Vagina (tissue), 2 donors: Measurements from ENCODE around the gene IDUA.

Source experiments
- CTCF ChIP-seq, 3 experiments: fragments of 450-650 bp in 2 of 3; fragments of 200-600 bp in 1 of 3; sonication (generic) in 1 of 3; IDR thresholded peaks; one replicate each; pipeline ENCODE4 v1.5.1; 2017 to 2019; ENCODE audit warnings: antibody characterized with exemption in 3 of 3, mild to moderate bottlenecking in 2 of 3, moderate library complexity in 2 of 3
- POLR2A ChIP-seq, 2 donors: fragments of 450-650 bp; IDR thresholded peaks; one replicate each; pipeline ENCODE4 v1.6.1; 2017; ENCODE audit warnings: antibody characterized with exemption in 2 of 2, mild to moderate bottlenecking in 2 of 2, moderate library complexity in 2 of 2

- TF ChIP-seq CTCF (IDR thresholded peaks at IDR 0.05) (no peak), POLR2A (IDR thresholded peaks at IDR 0.05) (no peak)
Measured at GRCh38 chr4:1012034-1012739, 25.3 kb downstream of the IDUA start.
